Loucy (cell line): ENCODE measurements around the gene CACNG5.

Source experiments
- CTCF ChIP-seq: fragments of 200-600 bp; sonication (generic); conservative IDR thresholded peaks from 2 replicates; pipeline ENCODE4 v1.5.1; 2014; ENCODE audit warnings: mild to moderate bottlenecking, antibody characterized with exemption, low read length
- EZH2phosphoT487 ChIP-seq: fragments of 200-600 bp; IDR thresholded peaks from 2 replicates; pipeline ENCODE4 v1.6.1; 2018; ENCODE audit warnings: antibody characterized with exemption, mild to moderate bottlenecking, moderate library complexity, borderline replicate concordance

DNA sequence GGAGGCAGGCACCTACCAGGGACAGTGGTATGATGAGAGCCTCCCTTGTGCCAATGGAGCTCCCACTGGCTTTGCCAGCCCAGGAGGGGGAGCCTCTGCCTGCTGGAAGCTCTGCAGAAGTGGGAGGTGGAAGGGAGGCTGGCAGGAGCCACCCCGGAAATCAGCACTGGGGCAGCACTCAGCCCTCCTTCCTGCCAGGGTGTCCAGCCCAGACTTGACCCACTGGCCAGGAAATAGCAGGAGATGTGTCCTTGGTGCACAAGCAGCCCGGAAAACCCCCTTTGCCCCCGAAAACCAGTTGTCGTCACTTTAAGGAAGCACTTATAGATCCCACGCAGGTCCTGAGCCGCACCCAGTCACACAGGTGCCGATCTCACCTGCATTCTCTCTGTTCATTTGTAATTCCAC, 80.3 kb downstream of the CACNG5 start:
- no peak for TF ChIP-seq EZH2phosphoT487
- 0 out of 2 replicates have a peak, but pooled peaks have one; percentile 17 for TF ChIP-seq CTCF
